Lower leg skin (tissue), 4 donors: ENCODE results near the gene SLC9A7. TPM values are rescaled to one million over a fixed set of nuclear protein-coding genes. Genes with fewer than 3 reads are reported as not detected.

Experiments used
- DNase-seq, 2 donors: peaks; one replicate each; pipeline ENCODE4 v3.0.0-alpha.2; 2019; ENCODE audit warnings: low spot score in 2 of 2
- H3K4me3 ChIP-seq: fragments of 200-600 bp; sonication (generic); 2 replicates; pipeline ENCODE4 v1.5.1; 2017; ENCODE audit warnings: mild to moderate bottlenecking, low read depth; ENCODE audit not compliant: poor library complexity, severe bottlenecking
- POLR2A ChIP-seq, 2 donors: fragments of 450-650 bp; IDR thresholded peaks; one replicate each; pipeline ENCODE4 v1.6.1; 2016 to 2017; ENCODE audit warnings: antibody characterized with exemption in 2 of 2, mild to moderate bottlenecking in 1 of 2, moderate library complexity in 1 of 2
- WGBS, 2 donors: methylation state at CpG; one replicate each; pipeline ENCODE4 v1.1.5; 2018; 5-methylcytosine and 5-hydroxymethylcytosine counted together
- intact Hi-C: fragments of 100-400 bp; cut with DNase I; formaldehyde crosslinking; loops from one replicate; pipeline ENCODE4 v1.15.0; 2023; ENCODE audit warnings: low total_unique reads
- total RNA-seq, 4 donors: library from RNA; depleted of rRNA; stranded (reverse); fragments of >200 nt; gene quantifications; one replicate each; pipeline ENCODE4 v1.1.0, GENCODE V29; 2016
- TF ChIP-seq, protein P1 (sequence below), 3 donors: fragments of 450-650 bp; IDR thresholded peaks; one replicate each; pipeline ENCODE4 v1.5.1; 2016; ENCODE audit warnings: antibody characterized with exemption in 3 of 3, mild to moderate bottlenecking in 3 of 3, moderate library complexity in 2 of 3

Gene SLC9A7
- total RNA-seq, 4 donors from 2014 or later, result 3.6 to 10.0 (median 6.8) TPM

GRCh38 chrX:46770817-46771163, 11.9 kb upstream of the SLC9A7 start:
- TF ChIP-seq POLR2A (IDR thresholded peaks at IDR 0.05), result no peak
- TF ChIP-seq, protein P1, sequence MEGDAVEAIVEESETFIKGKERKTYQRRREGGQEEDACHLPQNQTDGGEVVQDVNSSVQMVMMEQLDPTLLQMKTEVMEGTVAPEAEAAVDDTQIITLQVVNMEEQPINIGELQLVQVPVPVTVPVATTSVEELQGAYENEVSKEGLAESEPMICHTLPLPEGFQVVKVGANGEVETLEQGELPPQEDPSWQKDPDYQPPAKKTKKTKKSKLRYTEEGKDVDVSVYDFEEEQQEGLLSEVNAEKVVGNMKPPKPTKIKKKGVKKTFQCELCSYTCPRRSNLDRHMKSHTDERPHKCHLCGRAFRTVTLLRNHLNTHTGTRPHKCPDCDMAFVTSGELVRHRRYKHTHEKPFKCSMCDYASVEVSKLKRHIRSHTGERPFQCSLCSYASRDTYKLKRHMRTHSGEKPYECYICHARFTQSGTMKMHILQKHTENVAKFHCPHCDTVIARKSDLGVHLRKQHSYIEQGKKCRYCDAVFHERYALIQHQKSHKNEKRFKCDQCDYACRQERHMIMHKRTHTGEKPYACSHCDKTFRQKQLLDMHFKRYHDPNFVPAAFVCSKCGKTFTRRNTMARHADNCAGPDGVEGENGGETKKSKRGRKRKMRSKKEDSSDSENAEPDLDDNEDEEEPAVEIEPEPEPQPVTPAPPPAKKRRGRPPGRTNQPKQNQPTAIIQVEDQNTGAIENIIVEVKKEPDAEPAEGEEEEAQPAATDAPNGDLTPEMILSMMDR (IDR thresholded peaks at IDR 0.05), result no peak
- no peak overlapping the region for H3K4me3 ChIP-seq

GRCh38 chrX:46770000-46770816, 11.3 kb upstream of the SLC9A7 start:
- 28 to 50% methylated on average over 4 of the region's 4 CpGs for WGBS, 2 donors
- H3K4me3 ChIP-seq, result no peak overlapping the region
- TF ChIP-seq, protein P1 (IDR thresholded peaks at IDR 0.05), result no peak
- TF ChIP-seq POLR2A (IDR thresholded peaks at IDR 0.05), result no peak
- DNase-seq, result no peak
- intact Hi-C loops, result no loop called here

More at GRCh38 chrX:46770817-46771163, 11.9 kb upstream of the SLC9A7 start:
- DNase-seq, result no peak
- 15 to 53% methylated on average over 1 of the region's 1 CpG for WGBS, 2 donors
- intact Hi-C loops, result no loop called here

- 55 to 80% methylated on average over 1 of the region's 1 CpG for WGBS, 2 donors
- no peak overlapping the region for H3K4me3 ChIP-seq
- DNase-seq, result no peak
- intact Hi-C loops, result no loop called here
- TF ChIP-seq POLR2A (IDR thresholded peaks at IDR 0.05), result no peak
- TF ChIP-seq, protein P1 (IDR thresholded peaks at IDR 0.05), result no peak
Measured at GRCh38 chrX:46762963-46763362, 4.0 kb upstream of the SLC9A7 start.

DNA sequence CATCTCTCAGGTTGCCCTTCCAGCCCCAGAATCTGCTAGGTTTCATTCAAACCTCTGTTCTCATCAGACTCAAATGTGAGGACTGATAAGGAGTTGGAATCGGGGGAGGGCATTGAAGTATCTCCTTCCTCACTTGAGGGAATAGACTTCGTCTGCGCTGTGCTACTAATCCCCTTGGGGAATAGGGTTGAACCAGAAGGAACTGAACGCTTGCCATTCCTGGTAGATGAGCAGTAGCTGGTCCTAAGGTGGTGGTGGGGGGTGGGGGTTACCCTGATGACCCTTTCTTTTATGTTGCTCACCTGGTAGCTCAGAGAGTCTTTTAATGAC, 692 bp upstream of the SLC9A7 start:
- WGBS, 2 donors, result 16 to 33% methylated on average over 4 of the region's 4 CpGs
- DNase-seq, result no peak
- no peak overlapping the region for H3K4me3 ChIP-seq
- intact Hi-C loops, result no loop called here
- TF ChIP-seq, protein P1 (IDR thresholded peaks at IDR 0.05), result no peak
- no peak for TF ChIP-seq POLR2A (IDR thresholded peaks at IDR 0.05)

DNA sequence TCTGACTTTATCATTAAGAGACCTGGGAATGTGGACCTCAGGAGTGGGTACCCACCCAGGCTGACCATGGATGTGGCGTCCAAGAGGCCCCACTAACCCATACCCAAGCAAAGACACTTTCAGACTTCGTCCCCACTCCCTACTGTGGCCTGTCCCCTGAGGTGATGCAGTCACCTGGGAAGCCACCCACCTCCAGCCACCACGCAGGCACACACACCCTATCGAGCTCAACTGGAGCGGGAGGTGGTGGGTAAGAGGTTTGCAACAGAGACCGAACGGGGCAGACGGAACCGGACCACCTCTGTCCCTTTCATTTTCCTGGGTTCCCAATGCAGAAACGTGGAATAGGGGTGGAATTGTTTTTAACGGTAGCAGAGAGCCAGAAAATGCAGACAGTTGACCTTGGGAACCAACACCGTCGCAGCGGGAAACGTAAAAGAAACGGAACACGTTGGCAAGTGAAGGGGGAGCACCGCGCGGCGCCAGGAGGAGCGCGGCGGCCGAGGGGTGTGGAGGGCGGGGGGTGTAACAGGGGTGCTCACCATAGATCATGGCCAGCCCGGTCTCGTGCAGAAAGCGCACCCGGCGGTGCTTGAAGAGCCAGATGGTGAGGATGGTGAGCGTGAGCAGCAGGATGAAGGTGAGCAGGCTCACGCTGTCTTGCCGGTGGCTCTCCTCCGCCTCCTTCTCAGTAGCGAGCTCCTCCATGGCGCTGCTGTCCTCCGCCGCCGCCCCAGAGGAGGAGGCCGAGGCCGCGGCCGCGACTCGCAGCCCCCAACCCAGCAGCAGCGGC, 559 bp downstream of the SLC9A7 start:
- TF ChIP-seq POLR2A (IDR thresholded peaks at IDR 0.05), result no peak
- TF ChIP-seq, protein P1 (IDR thresholded peaks at IDR 0.05), result no peak
- WGBS, 2 donors, result 13 to 44% methylated on average over 27 to 46 of the region's 47 CpGs
- peak overlapping the region; percentile 25 for H3K4me3 ChIP-seq
- intact Hi-C loops, result no loop called here
- DNase-seq, result no peak
